HepG2 (cell line): Measurements from ENCODE around the gene STX4. TPM values are rescaled to one million over a fixed set of nuclear protein-coding genes. Genes with fewer than 3 reads are reported as not detected.

Experiments
- CREB3 ChIP-seq: sonication (generic); formaldehyde crosslinking; IDR thresholded peaks from 2 replicates; pipeline ENCODE4 v1.5.0; 2020; ENCODE audit warnings: missing genetic modification reagents
- CREBL2 ChIP-seq: sonication (generic); formaldehyde crosslinking; IDR thresholded peaks from 2 replicates; pipeline ENCODE4 v1.8.1; 2023; ENCODE audit warnings: missing genetic modification reagents, mild to moderate bottlenecking, borderline replicate concordance
- HNRNPLL ChIP-seq: fragments of 200-400 bp; formaldehyde crosslinking; IDR thresholded peaks from 2 replicates; pipeline ENCODE4 v1.6.1; 2017; ENCODE audit warnings: mild to moderate bottlenecking, low read depth, low read length; ENCODE audit not compliant: poor library complexity, severe bottlenecking
- KDM5A ChIP-seq: fragments of 200-600 bp; sonication (generic); IDR thresholded peaks from 2 replicates; pipeline ENCODE4 v1.7.0; 2018; ENCODE audit warnings: antibody characterized with exemption, mild to moderate bottlenecking, low read length, borderline replicate concordance
- MXD4 ChIP-seq: IDR thresholded peaks from 2 replicates; pipeline ENCODE4 v1.6.1; 2016; ENCODE audit warnings: mild to moderate bottlenecking, missing biosample characterization, missing genetic modification reagents
- MXI1 ChIP-seq: IDR thresholded peaks from 3 replicates; pipeline ENCODE4 v1.6.1; 2012; ENCODE audit warnings: low read depth, low read length, inconsistent platforms, borderline replicate concordance
- MYC ChIP-seq: sonication (generic); formaldehyde crosslinking; IDR thresholded peaks from 2 replicates; pipeline ENCODE4 v1.9.0; 2021; ENCODE audit warnings: missing genetic modification reagents, borderline replicate concordance
- NR2C2 ChIP-seq: sonication (generic); formaldehyde crosslinking; IDR thresholded peaks from 2 replicates; pipeline ENCODE4 v1.4.0; 2020; ENCODE audit warnings: missing genetic modification reagents, mild to moderate bottlenecking, moderate library complexity, borderline replicate concordance
- PPARG ChIP-seq: conservative IDR thresholded peaks from 2 replicates; pipeline ENCODE4 v1.6.1; 2016; ENCODE audit warnings: missing biosample characterization, missing genetic modification reagents
- RNF219 ChIP-seq: sonication (generic); formaldehyde crosslinking; IDR thresholded peaks from 2 replicates; pipeline ENCODE4 v1.5.0; 2020; ENCODE audit warnings: mild to moderate bottlenecking, missing genetic modification reagents
- SAFB2 ChIP-seq: sonication (generic); formaldehyde crosslinking; IDR thresholded peaks from 2 replicates; pipeline ENCODE4 v1.5.1; 2020; ENCODE audit warnings: missing genetic modification reagents, low read depth, mild to moderate bottlenecking, borderline replicate concordance
- SALL1 ChIP-seq: sonication (generic); formaldehyde crosslinking; IDR thresholded peaks from 2 replicates; pipeline ENCODE4 v1.8.0; 2022; ENCODE audit warnings: mild to moderate bottlenecking, missing genetic modification reagents
- SRSF4 ChIP-seq: fragments of 200-400 bp; formaldehyde crosslinking; IDR thresholded peaks from one replicate; pipeline ENCODE4 v1.6.1; 2018; ENCODE audit warnings: mild to moderate bottlenecking, low read depth, low read length, moderate library complexity; ENCODE audit not compliant: poor library complexity, severe bottlenecking
- SRSF9 ChIP-seq: fragments of 200-400 bp; formaldehyde crosslinking; IDR thresholded peaks from 2 replicates; pipeline ENCODE4 v1.6.1; 2018; ENCODE audit warnings: borderline replicate concordance, mild to moderate bottlenecking, low read depth, low read length; ENCODE audit not compliant: insufficient read depth, poor library complexity, severe bottlenecking
- THAP9 ChIP-seq: sonication (generic); formaldehyde crosslinking; IDR thresholded peaks from 2 replicates; pipeline ENCODE4; 2020; ENCODE audit warnings: missing genetic modification reagents, mild to moderate bottlenecking, borderline replicate concordance
- U2AF2 ChIP-seq: fragments of 200-400 bp; formaldehyde crosslinking; IDR thresholded peaks from 2 replicates; pipeline ENCODE4 v1.6.1; 2017; ENCODE audit warnings: low read depth, mild to moderate bottlenecking, low read length
- ZFP36L2 ChIP-seq: sonication (generic); formaldehyde crosslinking; IDR thresholded peaks from 2 replicates; pipeline ENCODE4 v1.4.0; 2020; ENCODE audit warnings: missing genetic modification reagents
- ZNF101 ChIP-seq: sonication (generic); formaldehyde crosslinking; IDR thresholded peaks from 2 replicates; pipeline ENCODE4 v1.4.0; 2020; ENCODE audit warnings: mild to moderate bottlenecking, low read depth, missing genetic modification reagents, borderline replicate concordance
- ZNF17 ChIP-seq: sonication (generic); formaldehyde crosslinking; IDR thresholded peaks from 2 replicates; pipeline ENCODE4 v1.5.0; 2020; ENCODE audit warnings: mild to moderate bottlenecking, missing genetic modification reagents
- ZNF460 ChIP-seq: sonication (generic); formaldehyde crosslinking; IDR thresholded peaks from 2 replicates; pipeline ENCODE4 v1.5.1; 2020; ENCODE audit warnings: missing genetic modification reagents, mild to moderate bottlenecking, borderline replicate concordance
- ZNF563 ChIP-seq: sonication (generic); formaldehyde crosslinking; IDR thresholded peaks from 2 replicates; pipeline ENCODE4 v1.8.0; 2022; ENCODE audit warnings: mild to moderate bottlenecking, moderate library complexity, missing genetic modification reagents
- ZNF619 ChIP-seq: sonication (generic); formaldehyde crosslinking; IDR thresholded peaks from 2 replicates; pipeline ENCODE4 v1.4.0; 2020; ENCODE audit warnings: mild to moderate bottlenecking, missing genetic modification reagents
- polyA plus RNA-seq, 8 experiments: library from polyadenylated mRNA; depleted of rRNA in 3 of 8; stranded (reverse) in 7 of 8; unstranded in 1 of 8; fragments of >200 nt; fragmentation: Illumina TruSeq in 4 of 8; extraction: Trizol in 4 of 8; gene quantifications; 2 replicates each; pipeline versions ENCODE4 v1.2.1 to v1.2.3, GENCODE V29; 2011 to 2016; ENCODE audit warnings: low read depth in 4 of 8, missing spikeins in 1 of 8, mixed read lengths in 1 of 8; ENCODE audit not compliant: insufficient read depth in 1 of 8
- total RNA-seq, 5 experiments: library from RNA; depleted of rRNA; stranded (reverse); fragments of >200 nt; fragmentation: Illumina TruSeq; extraction: Trizol; gene quantifications; 2 replicates each; pipeline ENCODE4 v1.2.3, GENCODE V29; 2016; ENCODE audit warnings: low read depth in 1 of 5

The STX4 gene
- total and polyA plus RNA-seq, 2 of the 13 experiments (the other 11 are each of a cell fraction or from before 2014, with no cell fraction given): 29.2 to 34.6 TPM

- TF ChIP-seq SRSF4 (no peak), CREB3 (CRISPR knock-in tag) (no peak), ZNF101 (CRISPR knock-in tag) (no peak), NR2C2 (CRISPR knock-in tag) (peak; percentile 68), CREBL2 (0 out of 2 replicates have a peak, but pooled peaks have one; percentile 64), MXD4 (CRISPR knock-in tag) (no peak), SRSF9 (no peak), PPARG (0 out of 2 replicates have a peak, but pooled peaks have one; percentile 24), ZNF460 (CRISPR knock-in tag) (no peak), MYC (CRISPR knock-in tag) (peak; percentile 60), ZNF17 (CRISPR knock-in tag) (0 out of 2 replicates have a peak, but pooled peaks have one; percentile 51), U2AF2 (no peak), ZNF563 (peak; percentile 78), THAP9 (no peak), ZFP36L2 (CRISPR knock-in tag) (no peak), MXI1 (peak; percentile 84; the same call in 2 of the 3 replicates), RNF219 (CRISPR knock-in tag) (no peak), SAFB2 (CRISPR knock-in tag) (no peak), SALL1 (CRISPR knock-in tag) (peak; percentile 80), ZNF619 (no peak; the same call in 1 of the 2 replicates), HNRNPLL (no peak), KDM5A (0 out of 2 replicates have a peak, but pooled peaks have one; percentile 47)
Measured at GRCh38 chr16:31033709-31034492, 543 bp downstream of the STX4 start (continued).
